ENCODE measurements around the gene ANO1.

DNA sequence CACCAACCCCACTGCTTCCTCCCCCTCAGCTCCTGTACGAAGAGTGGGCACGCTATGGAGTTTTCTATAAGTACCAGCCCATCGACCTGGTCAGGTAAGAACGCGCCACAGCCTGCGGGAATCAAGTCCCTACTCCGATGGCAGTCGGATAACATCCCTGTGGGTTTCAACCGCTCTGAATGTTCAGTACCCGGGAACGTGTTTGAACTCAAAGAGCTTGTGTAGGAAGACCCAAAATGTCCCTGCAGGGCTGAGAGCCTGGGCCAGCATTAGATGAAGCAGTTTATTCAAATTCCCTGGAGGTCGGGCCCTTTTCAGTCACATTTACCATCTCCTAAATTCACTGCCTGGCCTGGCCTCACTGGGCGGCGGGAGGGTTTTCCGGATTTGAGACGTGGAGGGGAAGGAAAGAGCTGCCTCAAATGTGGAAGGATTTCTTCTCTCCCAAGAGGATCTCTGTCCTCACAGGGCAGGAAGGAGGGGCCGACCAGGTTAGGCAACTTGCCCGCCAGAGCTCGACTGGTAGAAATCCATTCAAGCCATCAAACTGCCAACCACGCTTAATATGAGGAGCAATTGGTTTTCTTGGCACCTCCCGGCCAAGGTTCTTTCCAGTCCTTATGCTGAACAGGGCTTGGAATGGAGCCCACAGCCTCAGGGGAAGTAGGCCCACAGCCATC is 46.3 kb downstream of the ANO1 start:
- TF ChIP-seq, protein P1, sequence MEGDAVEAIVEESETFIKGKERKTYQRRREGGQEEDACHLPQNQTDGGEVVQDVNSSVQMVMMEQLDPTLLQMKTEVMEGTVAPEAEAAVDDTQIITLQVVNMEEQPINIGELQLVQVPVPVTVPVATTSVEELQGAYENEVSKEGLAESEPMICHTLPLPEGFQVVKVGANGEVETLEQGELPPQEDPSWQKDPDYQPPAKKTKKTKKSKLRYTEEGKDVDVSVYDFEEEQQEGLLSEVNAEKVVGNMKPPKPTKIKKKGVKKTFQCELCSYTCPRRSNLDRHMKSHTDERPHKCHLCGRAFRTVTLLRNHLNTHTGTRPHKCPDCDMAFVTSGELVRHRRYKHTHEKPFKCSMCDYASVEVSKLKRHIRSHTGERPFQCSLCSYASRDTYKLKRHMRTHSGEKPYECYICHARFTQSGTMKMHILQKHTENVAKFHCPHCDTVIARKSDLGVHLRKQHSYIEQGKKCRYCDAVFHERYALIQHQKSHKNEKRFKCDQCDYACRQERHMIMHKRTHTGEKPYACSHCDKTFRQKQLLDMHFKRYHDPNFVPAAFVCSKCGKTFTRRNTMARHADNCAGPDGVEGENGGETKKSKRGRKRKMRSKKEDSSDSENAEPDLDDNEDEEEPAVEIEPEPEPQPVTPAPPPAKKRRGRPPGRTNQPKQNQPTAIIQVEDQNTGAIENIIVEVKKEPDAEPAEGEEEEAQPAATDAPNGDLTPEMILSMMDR (IDR thresholded peaks at IDR 0.05): no peak
- TF ChIP-seq ZFX (IDR thresholded peaks at IDR 0.05; ENCODE audit: borderline replicate concordance): no peak
